Omental fat pad (tissue), 4 donors: Measurements from ENCODE around the gene TJAP1. TPM values are rescaled to one million over a fixed set of nuclear protein-coding genes. Genes with fewer than 3 reads are reported as not detected.

Source experiments
- ATAC-seq: fragments of 150-250 bp; one replicate; pipeline ENCODE4 v1.9.1; 2016; ENCODE audit warnings: mild to moderate bottlenecking, moderate library complexity; ENCODE audit not compliant: low FRiP score
- DNase-seq: peaks from one replicate; pipeline ENCODE4 v3.0.0-alpha.2; 2019; ENCODE audit warnings: low spot score
- CTCF ChIP-seq, 3 donors: fragments of 450-650 bp; IDR thresholded peaks; one replicate each; pipeline ENCODE4 v1.5.1; 2016 to 2017; ENCODE audit warnings: antibody characterized with exemption in 3 of 3, mild to moderate bottlenecking in 3 of 3, moderate library complexity in 2 of 3
- total RNA-seq, 4 donors: library from RNA; depleted of rRNA; stranded (reverse); fragments of >200 nt; gene quantifications; one replicate each; pipeline ENCODE4 v1.1.0, GENCODE V29; 2016

The TJAP1 gene
- total RNA-seq, 4 donors from 2014 or later: 12.6 to 23.5 (median 15.7) TPM

GRCh38 chr6:43468748-43469681 lies 8.4 kb upstream of the TJAP1 start:
- TF ChIP-seq CTCF (IDR thresholded peaks at IDR 0.05): no peak
- no peak for DNase-seq
- ATAC-seq: no peak

- no peak for DNase-seq
- ATAC-seq: no peak
- TF ChIP-seq CTCF (IDR thresholded peaks at IDR 0.05): no peak
Observed at GRCh38 chr6:43469947-43470346, 7.4 kb upstream of the TJAP1 start.

- DNase-seq (no peak), ATAC-seq (no peak)
- no peak for TF ChIP-seq CTCF (IDR thresholded peaks at IDR 0.05)
Observed at GRCh38 chr6:43471399-43471798, 6.0 kb upstream of the TJAP1 start.

DNA sequence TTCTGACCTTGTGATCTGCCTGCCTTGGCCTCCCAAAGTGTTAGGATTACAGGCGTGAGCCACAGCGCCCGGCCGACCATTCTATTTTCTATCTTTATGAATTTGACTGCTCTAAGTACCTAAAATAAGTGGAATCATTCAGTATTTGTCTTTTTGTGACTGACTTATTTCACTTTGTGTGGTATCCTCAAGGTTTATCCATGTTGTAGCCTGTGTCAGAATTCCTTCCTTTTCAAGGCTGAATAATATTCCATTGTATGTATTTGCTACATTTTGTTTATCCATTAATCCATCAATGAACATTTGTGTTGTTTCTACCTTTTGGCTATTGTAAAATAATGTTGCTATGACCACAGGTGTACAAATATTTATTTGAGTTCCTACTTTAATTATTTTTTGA lies 4.9 kb upstream of the TJAP1 start:
- ATAC-seq: no peak

DNA sequence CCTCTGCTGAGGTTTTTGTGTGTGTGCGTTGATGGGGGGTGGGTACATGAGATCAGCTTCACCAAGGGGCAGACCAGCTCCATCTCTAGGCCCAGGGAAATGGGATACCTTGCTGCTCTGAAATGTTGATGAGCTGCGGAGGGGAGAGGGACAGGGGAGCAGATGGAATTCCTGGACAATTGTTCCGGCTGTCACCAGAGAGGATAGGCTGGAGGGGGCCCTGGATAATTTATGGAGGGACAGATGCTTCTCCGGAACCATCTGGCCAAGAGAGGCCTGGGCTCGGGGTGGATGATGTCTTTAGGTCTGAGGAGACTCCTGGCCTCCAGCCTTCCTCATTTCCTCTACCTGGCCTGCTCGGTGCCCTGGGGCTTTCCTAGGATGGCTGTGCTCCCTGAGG lies 1.9 kb upstream of the TJAP1 start:
- no peak for DNase-seq
- TF ChIP-seq CTCF (IDR thresholded peaks at IDR 0.05): no peak
- ATAC-seq: no peak

More for the DNA sequence above, 4.9 kb upstream of the TJAP1 start:
- TF ChIP-seq CTCF (IDR thresholded peaks at IDR 0.05): no peak
- no peak for DNase-seq

DNA sequence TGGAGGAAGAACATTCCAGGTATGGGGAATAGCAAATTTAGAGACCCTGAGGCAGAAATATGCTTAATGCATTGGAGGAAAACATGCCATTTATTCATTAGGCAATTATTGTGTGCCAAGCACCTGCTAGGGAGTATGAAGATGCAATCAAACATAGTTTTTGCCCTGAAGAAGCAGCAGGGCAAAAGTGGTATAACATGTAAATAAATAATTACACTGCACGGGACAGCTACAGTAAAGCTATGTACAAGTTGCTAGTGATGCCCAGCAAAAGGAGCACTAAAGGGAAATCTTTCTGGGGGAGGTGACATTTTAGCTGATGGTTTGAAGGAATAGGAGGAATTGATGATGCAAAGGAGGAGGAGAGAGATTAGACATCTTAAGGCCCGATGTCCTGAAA lies 624 bp upstream of the TJAP1 start:
- DNase-seq (no peak), ATAC-seq (no peak)

More for the DNA sequence above, 624 bp upstream of the TJAP1 start:
- TF ChIP-seq CTCF (IDR thresholded peaks at IDR 0.05): no peak
